Thoracic aorta (tissue), 2 donors: ENCODE results near the gene GDF15. TPM values are rescaled to one million over a fixed set of nuclear protein-coding genes. Genes with fewer than 3 reads are reported as not detected.

ENCODE experiments used
- ATAC-seq: fragments of 150-250 bp; one replicate; pipeline ENCODE4 v1.8.0; 2017; ENCODE audit warnings: low read depth; ENCODE audit not compliant: insufficient number of reproducible peaks, low FRiP score
- DNase-seq: peaks from one replicate; pipeline ENCODE4 v3.0.0-alpha.2; 2020; ENCODE audit warnings: low spot score
- H3K27ac ChIP-seq, 2 donors: fragments of 200-600 bp; sonication (generic); 1 replicate in 1 of 2; 2 replicates in 1 of 2; pipeline ENCODE4 v1.5.1; 2016; ENCODE audit warnings: mild to moderate bottlenecking in 2 of 2, moderate library complexity in 2 of 2
- H3K27me3 ChIP-seq: fragments of 200-600 bp; sonication (generic); replicated peaks from 2 replicates; pipeline ENCODE4 v1.6.0; 2016; ENCODE audit warnings: mild to moderate bottlenecking; ENCODE audit not compliant: insufficient read depth
- H3K36me3 ChIP-seq: fragments of 200-600 bp; sonication (generic); one replicate; pipeline ENCODE4 v1.5.1; 2016
- H3K4me1 ChIP-seq, 2 donors: fragments of 200-600 bp; sonication (generic); 1 replicate in 1 of 2; 2 replicates in 1 of 2; pipeline versions ENCODE4 v1.5.1 to v1.6.0; 2016; ENCODE audit warnings: low read depth in 2 of 2, mild to moderate bottlenecking in 1 of 2; ENCODE audit not compliant: control insufficient read depth in 1 of 2
- H3K4me3 ChIP-seq: fragments of 200-600 bp; sonication (generic); 2 replicates; pipeline ENCODE4 v1.5.1; 2016; ENCODE audit warnings: mild to moderate bottlenecking
- H3K9me3 ChIP-seq: fragments of 200-600 bp; sonication (generic); 2 replicates; pipeline ENCODE4 v1.5.1; 2016
- CTCF ChIP-seq: fragments of 200-600 bp; sonication (generic); IDR thresholded peaks from one replicate; pipeline ENCODE4 v1.5.1; 2019; ENCODE audit warnings: antibody characterized with exemption
- total RNA-seq, 2 donors: library from RNA; depleted of rRNA; stranded (reverse); fragments of >200 nt; gene quantifications; one replicate each; pipeline versions ENCODE4 v1.1.0 to v1.2.3, GENCODE V29; 2016

GDF15 gene
- total RNA-seq, 2 donors from 2014 or later: 2.3 to 25.5 TPM

- no peak for DNase-seq
- H3K27ac ChIP-seq: peak overlapping the region; percentile 43 to 54
These were observed 43.9 kb downstream of the GDF15 start for GRCh38 chr19:18429717-18430416.

GRCh38 chr19:18430417-18431144, 44.6 kb downstream of the GDF15 start:
- H3K4me1 ChIP-seq: peaks cover 20 to 52% of the 10 kb centered on the region in 2 donors
- no peaks in the 10 kb centered on the region for H3K27me3 ChIP-seq
- ATAC-seq (no peak), DNase-seq (no peak)
- no peak for TF ChIP-seq CTCF
- H3K9me3 ChIP-seq: no peaks in the 10 kb centered on the region
- no peak overlapping the region for H3K27ac ChIP-seq
- no peak overlapping the region for H3K4me3 ChIP-seq
- no peaks in the 10 kb centered on the region for H3K36me3 ChIP-seq

More at GRCh38 chr19:18429717-18430416, 43.9 kb downstream of the GDF15 start:
- no peaks in the 10 kb centered on the region for H3K27me3 ChIP-seq
- H3K36me3 ChIP-seq: no peaks in the 10 kb centered on the region
- peaks cover 20 to 57% of the 10 kb centered on the region in 2 donors for H3K4me1 ChIP-seq
- no peak for TF ChIP-seq CTCF
- ATAC-seq: no peak
- no peaks in the 10 kb centered on the region for H3K9me3 ChIP-seq
- peak overlapping the region; percentile 69 for H3K4me3 ChIP-seq

- no peak overlapping the region for H3K27ac ChIP-seq
- no peaks in the 10 kb centered on the region for H3K27me3 ChIP-seq
- no peaks in the 10 kb centered on the region for H3K9me3 ChIP-seq
- TF ChIP-seq CTCF: no peak
- peaks cover 13 to 45% of the 10 kb centered on the region in 2 donors for H3K4me1 ChIP-seq
- H3K4me3 ChIP-seq: no peak overlapping the region
- no peak for ATAC-seq
- no peaks in the 10 kb centered on the region for H3K36me3 ChIP-seq
- no peak for DNase-seq
These were observed 45.6 kb downstream of the GDF15 start for GRCh38 chr19:18431351-18432197.

- Histone ChIP-seq H3K4me3 (no peak overlapping the region), H3K4me1 (peaks cover 13 to 42% of the 10 kb centered on the region in 2 donors), H3K36me3 (no peaks in the 10 kb centered on the region), H3K27ac (no peak overlapping the region), H3K27me3 (no peaks in the 10 kb centered on the region), H3K9me3 (no peaks in the 10 kb centered on the region)
- TF ChIP-seq CTCF: no peak
- no peak for ATAC-seq
- DNase-seq: no peak
These were observed 46.5 kb downstream of the GDF15 start for GRCh38 chr19:18432275-18433014.
